Measurements from ENCODE around the gene RRP1B.

The RRP1B gene

GRCh38 chr21:43640400-43640799 lies 19.0 kb upstream of the RRP1B start:
- no peak for TF ChIP-seq CTCF (IDR thresholded peaks at IDR 0.05; ENCODE audit: low read length, missing control alignments)

GRCh38 chr21:43643193-43643592 lies 16.2 kb upstream of the RRP1B start:
- H3K4me3 ChIP-seq (replicated peaks; ENCODE audit: low read depth, low read length) = no peak overlapping the region
- no peak for TF ChIP-seq CTCF (IDR thresholded peaks at IDR 0.05; ENCODE audit: low read length, missing control alignments)
- no peak for DNase-seq (ENCODE audit: low read depth)

More at GRCh38 chr21:43640400-43640799, 19.0 kb upstream of the RRP1B start:
- no peak for DNase-seq (ENCODE audit: low read depth)
- H3K4me3 ChIP-seq (replicated peaks; ENCODE audit: low read depth, low read length) = no peak overlapping the region

- no peak for TF ChIP-seq CTCF (IDR thresholded peaks at IDR 0.05; ENCODE audit: low read length, missing control alignments)
- H3K4me3 ChIP-seq (replicated peaks; ENCODE audit: low read depth, low read length) = no peak overlapping the region
- no peak for DNase-seq (ENCODE audit: low read depth)
Observed at GRCh38 chr21:43644071-43644470, 15.3 kb upstream of the RRP1B start.

- no peak for TF ChIP-seq CTCF (IDR thresholded peaks at IDR 0.05; ENCODE audit: low read length, missing control alignments)
- peak; percentile 74 for DNase-seq (ENCODE audit: low read depth)
- H3K4me3 ChIP-seq (replicated peaks; ENCODE audit: low read depth, low read length) = no peak overlapping the region
Observed at GRCh38 chr21:43644609-43645008, 14.8 kb upstream of the RRP1B start.

- no peak overlapping the region for H3K4me3 ChIP-seq (replicated peaks; ENCODE audit: low read depth, low read length)
- peak; percentile 92 for DNase-seq (ENCODE audit: low read depth)
- TF ChIP-seq CTCF (IDR thresholded peaks at IDR 0.05; ENCODE audit: low read length, missing control alignments) = peak; percentile 74
Observed at GRCh38 chr21:43645136-43645891, 14.0 kb upstream of the RRP1B start.

GRCh38 chr21:43645976-43646375 lies 13.4 kb upstream of the RRP1B start:
- no peak overlapping the region for H3K4me3 ChIP-seq (replicated peaks; ENCODE audit: low read depth, low read length)
- no peak for DNase-seq (ENCODE audit: low read depth)
- no peak for TF ChIP-seq CTCF (IDR thresholded peaks at IDR 0.05; ENCODE audit: low read length, missing control alignments)
